GM21529 (cell line): ENCODE results near the gene SELENON.
"Not testable (repeated sequence)": the region's sequence is repeated elsewhere in the genome, so short reads cannot be mapped to it uniquely, and the experiment has no call there.

Experiments used
- ATAC-seq: cut with Tn5 transposase; IDR thresholded peaks from one replicate; pipeline ENCODE4 v1.9.1; 2021; ENCODE audit not compliant: unreplicated experiment

SELENON gene

DNA sequence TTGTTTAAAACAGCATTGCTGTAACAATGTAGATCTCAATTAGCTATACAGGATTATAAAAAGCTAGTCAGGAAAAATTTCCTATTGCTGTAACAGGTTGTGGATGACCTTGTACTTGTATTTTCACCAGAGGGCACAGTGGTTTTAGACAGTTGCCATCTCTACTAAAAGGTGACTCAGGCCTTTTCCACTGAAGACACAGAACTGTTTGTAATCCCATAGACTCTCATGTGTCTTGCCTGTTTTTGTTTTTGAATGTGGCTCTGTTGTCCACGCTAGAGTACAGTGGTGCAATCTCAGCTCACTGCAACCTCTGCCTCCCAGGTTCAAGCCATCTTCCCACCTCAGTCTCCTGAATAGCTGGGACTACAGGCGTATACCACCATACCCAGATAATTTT is 25.6 kb downstream of the SELENON start:
- no peak for ATAC-seq

DNA sequence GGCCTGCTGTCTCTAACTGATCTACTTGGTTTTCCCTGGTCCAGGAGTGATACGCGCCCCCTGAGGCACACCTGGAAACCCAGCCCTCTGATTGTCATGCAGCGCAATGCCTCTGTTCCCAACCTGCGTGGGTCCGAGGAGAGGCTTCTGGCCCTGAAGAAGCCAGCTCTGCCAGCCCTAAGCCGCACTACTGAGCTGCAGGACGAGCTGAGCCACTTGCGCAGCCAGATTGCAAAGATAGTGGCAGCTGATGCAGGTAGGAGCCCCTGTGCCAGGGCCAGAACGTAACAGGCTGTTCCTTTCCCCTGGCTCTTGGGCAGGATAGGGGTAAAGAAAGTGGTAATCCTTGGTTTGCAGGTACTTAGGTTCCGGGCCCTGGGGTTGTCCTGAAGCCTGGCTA is 26.6 kb downstream of the SELENON start:
- no peak for ATAC-seq

DNA sequence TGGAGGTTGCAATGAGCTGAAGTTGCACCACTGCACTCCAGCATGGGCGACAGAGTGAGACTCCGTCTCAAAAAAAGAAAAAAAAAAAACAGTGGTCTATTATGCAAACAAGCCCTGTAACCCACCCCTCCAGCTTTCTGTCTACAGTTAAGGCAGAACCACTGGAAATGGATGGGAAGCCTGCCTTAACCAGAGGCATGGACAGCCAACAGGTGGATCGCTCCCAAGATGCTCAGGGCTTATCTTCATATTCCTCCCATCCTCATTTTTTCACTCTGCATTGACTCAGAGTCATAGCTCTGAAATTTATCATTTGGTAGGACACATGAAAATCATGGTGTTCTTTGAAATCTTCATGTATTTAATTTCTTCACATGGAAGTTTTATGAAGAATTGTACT is 28.5 kb downstream of the SELENON start:
- no peak for ATAC-seq

DNA sequence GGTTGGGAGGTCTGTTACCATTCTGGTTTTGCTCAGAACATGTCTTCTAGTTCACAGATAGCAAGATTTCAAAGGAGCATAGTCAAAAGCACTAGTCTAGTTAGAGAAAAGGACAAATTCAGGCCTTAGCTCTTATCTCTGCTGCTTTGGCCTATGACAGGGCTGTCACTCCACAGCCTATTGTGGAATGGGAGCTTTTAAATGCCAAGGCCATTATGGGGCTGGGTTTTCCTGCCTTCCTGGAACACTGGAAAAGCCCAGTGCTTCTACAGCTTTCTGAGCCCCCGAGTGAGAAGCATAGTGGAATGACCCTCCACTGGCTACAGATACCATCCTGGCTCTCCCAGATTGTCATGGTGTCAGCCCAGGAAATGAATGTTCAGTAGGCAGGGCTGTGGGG is 29.1 kb downstream of the SELENON start:
- ATAC-seq: no peak

DNA sequence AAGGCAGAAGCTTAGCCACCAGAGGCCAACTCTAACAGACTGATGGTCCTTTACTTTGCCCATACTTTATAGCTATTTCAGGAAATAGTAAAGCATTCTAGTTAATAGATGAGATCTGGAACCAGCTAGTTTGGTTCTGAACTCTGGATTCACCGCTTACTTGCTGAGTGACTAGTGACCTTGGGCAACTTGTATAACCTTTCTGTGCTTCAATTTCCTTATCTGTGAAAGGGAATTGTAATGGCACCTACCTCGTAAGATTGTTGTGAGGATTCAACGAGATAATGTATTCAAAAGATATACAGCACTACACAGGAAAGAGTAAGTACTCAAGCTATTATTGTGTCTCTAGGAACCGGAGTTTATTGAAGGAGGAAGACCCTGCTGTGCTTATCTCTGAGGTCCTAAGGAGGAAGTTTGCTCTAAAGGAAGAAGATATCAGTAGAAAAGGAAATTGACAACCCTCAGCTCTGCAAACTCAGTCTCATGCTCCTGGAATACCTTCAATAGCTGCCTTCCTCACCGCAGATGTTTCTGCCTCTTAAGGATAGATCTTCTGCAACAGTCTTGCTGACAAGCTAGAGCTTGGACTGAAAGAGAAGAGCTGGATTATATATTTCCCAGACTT is 31.7 kb downstream of the SELENON start:
- no peak for ATAC-seq

DNA sequence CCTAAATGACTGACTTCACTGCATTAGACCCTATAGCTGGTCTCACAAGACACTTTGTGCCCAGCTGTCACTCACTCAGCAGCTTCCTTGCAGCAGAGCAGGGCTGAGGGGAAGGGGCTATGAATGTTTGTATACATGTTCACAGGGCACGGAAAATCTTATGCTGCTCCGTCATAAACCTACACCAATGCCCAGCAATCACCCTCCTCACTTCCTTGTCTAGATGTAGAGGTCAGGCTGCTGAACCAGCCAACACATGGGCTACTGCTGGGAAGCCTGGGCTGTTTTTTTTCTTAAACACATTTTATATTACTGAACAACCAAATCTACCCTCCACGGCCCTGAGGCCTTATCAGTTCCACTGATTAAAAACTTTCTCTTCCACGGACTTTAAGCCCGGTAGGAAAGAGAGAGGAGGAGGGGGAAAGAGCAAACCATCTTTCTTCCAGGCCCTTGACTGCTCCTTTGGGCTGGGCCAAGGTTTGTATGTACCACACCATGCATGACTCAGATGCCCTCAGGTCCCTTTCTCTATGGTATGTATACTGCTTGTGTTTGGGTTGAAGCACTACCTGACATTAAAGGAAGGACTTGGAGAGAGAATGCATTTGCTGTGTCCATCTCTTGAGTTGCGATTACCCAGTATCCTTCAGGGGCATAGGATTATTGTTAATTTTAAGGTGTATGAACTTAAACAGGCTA is 32.5 kb downstream of the SELENON start:
- ATAC-seq: no peak

DNA sequence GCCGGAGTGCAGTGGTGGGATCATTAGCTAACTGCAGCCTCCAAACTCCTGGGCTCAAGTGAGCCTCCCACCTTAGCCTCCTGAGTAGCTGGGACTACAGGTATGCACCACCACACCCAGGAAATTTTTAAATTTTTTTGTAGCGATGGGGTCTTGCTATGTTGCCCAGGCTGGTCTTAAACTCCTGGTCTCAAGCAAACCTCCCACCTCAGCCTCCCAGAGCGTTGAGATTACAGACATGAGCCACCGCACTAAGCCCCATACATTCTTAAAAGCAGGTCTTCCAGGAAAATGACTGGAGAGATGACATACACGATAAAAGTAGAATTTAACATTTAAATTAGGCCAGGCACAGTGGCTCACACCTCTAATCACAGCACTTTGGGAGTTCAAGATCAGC is 33.2 kb downstream of the SELENON start:
- no peak for ATAC-seq

DNA sequence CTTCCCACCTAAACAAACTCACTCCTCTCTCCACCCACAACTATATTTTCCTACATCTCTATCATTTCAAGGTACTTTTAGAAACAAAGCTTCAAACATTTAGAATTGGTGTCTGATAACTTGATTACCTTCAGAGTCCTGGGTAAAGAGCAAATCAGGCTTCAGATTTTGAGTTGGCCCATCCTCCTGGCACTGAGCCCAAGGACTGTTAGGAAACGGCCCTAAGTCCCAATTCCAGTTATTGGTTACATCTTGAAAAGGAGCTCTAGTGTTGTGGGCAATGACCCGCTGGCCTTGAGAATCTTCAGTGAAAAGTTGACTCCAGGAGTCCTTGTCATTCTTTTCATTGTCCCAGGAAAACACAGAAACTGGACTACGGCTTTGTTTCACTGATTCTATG is 34.9 kb downstream of the SELENON start:
- no peak for ATAC-seq

DNA sequence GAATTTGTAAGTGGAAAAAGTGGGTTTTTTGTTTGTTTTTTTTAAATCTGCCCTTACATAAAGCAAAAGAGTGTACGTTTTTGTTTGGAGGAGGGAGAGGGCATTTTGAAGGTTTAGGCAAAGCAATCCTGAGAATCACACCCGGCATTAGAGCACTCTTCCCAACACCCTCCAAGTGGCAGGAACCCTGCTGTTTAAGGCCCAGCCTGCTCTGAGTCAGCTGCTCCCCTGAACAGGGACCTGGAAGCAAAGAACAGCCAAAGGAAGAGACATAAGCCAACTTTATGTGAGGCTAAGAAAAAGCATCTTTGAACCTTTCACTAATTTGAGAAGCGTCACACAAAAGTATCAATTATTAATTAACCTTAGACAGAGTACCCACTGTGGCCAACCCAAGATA is 36.7 kb downstream of the SELENON start:
- ATAC-seq: no peak

DNA sequence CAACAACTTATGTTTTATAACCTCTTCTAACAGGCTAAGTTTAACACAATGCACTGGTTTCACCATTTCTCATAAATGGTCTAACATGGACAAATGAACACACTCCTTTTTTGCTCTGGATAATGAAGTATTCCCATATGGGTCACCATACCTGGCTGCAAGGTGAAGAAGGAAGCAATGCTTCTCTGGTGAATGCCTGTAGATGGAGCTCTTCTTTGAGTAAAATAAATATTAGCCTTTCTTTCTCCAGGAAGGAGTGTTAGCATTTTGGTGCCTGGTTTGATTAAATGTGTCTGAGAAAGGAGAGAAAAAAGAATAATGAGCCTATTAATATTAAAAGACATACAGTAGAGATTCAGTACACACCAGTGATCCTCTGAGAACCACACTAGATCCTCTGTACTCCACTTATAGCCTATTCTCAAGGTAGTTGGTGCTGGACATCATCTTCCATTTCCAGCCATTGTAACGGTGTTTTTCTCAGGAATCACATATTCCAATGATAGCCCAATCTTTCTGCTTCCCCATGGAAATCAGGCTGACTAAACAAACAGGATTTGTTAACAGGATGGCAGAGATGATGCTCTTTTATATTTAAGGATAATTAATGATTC is 37.4 kb downstream of the SELENON start:
- no peak for ATAC-seq

DNA sequence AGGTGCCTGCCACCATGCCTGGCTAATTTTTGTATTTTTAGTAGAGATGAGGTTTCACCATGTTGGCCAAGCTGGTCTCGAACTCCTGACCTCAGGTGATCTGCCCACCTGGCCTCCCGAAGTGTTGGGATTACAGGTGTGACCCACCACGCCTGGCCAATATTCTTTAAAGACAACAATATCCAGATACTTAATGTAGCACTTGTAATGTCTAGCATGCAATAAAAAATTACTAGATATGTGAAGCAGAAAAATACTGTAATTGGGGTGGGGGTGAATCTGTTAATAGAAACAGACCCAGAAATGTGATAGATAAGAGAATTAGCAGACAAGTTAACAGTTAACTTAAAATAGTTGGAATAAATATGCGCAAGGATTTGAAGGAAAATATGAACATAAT is 39.8 kb downstream of the SELENON start:
- not testable (repeated sequence) for ATAC-seq

DNA sequence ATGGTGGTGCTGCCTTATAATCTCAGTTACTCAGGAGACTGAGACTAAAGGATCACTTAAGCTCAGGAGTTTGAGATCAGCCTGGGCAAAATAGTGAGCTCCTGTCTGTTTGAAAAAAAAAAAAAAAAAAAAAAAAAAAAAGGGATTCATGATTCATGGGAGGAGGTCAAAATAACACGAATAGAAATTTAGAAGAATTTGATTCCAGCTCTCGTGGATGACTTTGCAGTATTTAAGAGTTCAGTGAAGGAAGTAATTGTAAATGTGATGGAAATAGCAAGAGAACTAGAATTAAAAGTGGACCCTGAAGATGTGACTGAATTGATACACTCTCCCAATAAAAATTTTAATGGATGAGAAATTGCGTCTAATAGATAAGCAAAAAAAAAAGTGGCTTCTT is 43.5 kb downstream of the SELENON start:
- no peak for ATAC-seq

DNA sequence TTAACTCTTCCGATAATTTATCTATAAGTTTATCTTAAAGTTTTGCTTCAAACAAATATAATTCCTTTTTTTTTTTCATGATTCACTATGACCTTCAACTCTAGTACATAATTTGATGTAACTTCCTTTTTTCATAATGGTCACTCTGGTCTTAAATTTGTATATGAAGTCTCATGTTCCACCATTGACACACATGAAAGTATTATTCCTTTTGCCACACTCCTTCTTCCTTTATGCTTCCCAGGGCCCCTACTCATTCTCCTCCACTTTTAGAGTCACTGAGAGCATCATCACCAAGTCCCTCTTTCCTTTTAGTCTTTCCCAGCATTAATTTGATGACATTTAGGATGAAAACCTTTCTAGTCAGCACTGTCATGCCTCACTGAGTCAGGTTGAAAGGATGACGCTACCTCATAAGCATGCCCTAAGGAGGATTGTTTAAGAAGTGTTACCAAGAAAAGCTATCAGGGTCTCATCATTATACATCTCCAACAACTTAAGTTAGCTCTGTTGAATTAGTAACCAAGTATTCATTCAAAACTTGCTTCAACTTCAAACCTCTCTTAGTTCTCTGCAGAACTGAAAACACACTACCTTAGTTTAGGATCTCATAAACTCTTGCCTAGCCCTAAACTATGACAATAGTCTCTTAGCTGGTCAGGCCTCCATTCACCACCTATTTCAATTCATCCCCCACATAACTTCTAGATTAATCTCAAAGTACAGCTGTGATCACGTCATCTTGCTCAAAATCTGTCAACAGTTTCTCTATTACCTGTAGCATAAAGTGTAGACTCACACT is 44.7 kb downstream of the SELENON start:
- ATAC-seq: no peak

DNA sequence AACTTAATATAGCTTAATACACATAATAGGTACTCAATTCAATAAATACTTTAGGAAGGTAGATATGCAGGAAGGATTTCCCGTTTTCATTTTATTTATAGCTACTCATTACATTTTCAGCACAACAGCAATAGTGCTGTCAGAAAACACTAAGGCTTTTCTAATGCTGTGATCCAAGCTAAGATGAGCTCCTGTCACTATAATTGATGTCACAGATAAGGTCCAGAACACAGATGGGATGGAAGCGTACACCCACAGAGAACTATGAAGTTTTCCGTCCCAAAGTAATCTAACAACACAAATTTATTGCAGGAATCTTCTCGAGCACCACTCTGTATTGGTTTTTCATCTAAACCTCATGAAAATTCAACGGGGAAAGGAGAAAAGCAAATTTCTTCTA is 45.7 kb downstream of the SELENON start:
- no peak for ATAC-seq

DNA sequence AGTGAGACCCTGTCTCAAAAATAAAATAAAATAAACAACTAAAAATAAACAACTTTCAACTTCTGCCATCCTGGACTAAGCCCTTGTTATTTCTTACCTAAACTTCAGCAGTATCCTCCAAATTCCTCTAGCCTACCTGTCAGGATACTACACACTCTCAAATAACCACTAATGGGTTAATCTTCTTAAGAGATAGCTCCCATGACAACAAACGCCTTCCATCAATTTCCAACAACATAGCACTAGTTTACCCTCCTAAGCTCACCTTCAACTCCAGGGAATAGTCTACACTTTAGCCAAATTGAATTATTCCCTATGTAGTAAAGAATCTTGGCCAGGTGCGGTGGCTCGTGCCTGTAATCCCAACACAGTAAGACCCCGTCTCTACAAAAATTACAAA is 47.9 kb downstream of the SELENON start:
- ATAC-seq: no peak

DNA sequence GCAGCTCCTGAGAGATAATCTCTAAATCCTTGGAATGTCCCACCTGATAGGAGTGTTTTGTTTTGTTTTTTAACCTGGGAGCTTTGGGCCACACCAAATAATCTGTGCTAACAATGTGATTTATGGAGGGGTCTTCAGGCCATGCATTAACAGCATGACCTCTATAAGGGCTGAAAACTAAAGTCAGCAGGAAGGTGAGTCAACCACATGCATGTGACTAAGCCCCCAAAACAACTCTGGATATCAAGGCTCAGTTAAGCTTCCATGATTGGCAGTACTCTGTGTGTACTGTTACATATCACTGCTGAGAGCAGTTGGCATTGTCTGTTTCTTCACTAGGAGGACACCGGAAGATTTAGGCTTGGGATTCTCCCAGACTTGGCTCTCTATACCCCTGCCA is 48.5 kb downstream of the SELENON start:
- ATAC-seq: no peak

DNA sequence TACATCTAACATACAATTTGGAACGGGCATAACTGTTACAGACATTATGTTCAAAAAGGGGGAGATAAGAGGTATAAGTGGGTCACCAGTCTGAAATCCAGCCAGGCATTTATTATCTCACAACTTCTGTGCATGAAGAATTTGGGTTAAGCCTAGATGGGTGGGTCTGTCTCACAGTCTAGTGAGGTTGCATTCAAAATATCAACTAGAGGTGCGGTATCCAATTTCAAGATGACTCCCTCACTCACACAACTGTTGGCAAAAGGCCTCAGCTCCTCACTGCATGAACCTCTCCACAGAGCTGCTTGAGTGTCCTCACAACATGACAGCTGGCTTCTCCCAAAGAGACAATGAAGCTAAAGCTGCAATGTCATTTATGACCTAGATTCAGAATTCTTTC is 54.6 kb downstream of the SELENON start:
- ATAC-seq: no peak

DNA sequence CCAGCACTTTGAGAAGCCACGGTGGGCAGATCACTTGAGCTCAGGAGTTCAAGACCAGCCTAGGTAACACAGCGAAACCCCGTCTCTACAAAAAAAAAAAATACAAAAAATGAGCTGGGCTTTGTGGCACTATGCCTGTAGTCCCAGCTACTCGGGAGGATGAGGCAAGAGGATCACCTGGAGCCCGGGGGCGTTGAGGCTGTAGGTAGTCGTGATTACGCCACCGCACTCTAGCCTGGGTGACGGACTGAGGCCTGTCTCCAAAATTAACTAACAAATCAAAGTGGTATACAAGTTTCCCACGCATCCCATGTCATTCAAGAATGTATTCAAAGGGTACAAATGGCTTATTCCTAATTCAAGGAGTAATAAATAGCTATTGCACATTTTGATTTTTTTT is 56.9 kb downstream of the SELENON start:
- ATAC-seq: no peak

DNA sequence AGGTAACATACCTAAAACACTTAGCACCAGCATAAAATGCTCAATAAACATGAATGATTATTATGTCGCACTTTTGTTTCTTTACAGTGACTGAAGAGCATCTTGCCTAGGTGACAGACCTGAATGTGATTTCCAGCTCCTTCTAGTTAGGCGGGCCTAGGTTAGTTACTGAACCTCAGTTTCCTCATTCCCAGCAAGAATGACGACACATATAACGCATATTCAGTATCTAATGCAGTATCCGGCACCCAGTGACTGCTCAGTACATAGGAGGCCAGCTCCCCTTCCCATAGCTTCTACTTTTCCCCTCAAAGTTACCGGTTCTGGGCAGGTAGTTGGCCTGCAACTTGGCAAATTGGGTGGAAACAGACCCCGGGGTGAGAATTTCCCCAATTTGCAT is 58.5 kb downstream of the SELENON start:
- no peak for ATAC-seq

DNA sequence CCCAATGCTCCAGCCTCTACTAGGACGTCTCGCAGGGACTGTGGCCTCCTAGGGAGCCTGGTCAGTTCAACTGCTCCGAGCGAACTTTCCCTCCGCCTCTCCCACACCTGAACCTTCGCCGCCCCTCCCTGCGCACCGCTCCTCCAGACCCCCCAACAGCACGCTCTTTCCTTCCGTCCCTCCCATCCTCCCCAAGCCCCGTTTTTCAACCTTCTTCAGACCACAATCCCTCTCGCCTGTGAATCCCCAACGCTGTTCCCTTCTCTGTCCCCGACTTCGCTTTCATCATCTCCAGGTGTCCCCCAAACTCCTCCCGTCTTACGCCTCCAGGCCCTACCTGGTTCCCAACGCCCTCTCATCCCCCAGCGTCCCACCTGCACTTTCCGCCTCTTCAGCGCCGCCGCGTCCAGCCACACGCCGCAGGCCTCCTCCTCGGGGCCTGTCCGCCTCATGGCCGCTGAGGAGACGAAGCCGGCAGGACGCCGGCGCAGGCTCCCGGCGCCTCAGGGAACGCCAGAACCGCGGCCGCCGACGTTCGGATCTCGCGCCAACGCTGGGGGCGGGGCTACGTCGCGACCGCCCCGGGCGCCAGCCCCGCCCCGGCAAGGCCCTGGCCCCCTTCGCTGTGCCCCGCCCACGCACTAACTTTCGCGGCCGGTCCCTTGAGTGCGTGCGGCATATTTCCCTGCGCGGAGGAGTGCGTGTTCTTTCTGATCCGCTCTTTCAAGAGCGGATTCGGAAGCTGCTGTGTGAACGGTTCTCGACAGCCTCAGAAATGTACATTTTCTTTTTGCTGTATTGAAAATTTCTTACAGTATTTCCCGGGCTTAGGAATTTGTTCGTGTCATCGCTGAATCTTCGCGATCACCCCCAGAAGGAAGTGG is 59.2 kb downstream of the SELENON start, which contains the start of gene AUNIP:
TSS of gene AUNIP (minus strand) at position 552 of the 884 bp plus-strand sequence. CDS start at position 452, 100 bp downstream.
- ATAC-seq: peak; percentile 72
